T-helper 9 cell (primary cell): ENCODE results near the gene CATSPERZ.

ENCODE experiments used
- DNase-seq: peaks from one replicate; pipeline ENCODE4 v3.0.0-alpha.2; 2020

CATSPERZ gene

GRCh38 chr11:64342869-64343745 is 42.9 kb downstream of the CATSPERZ start:
- no peak for DNase-seq

- no peak for DNase-seq
These were observed 43.8 kb downstream of the CATSPERZ start for GRCh38 chr11:64343767-64344559.

- no peak for DNase-seq
These were observed 44.6 kb downstream of the CATSPERZ start for GRCh38 chr11:64344787-64345186.

- DNase-seq, result no peak
These were observed 47.2 kb downstream of the CATSPERZ start for GRCh38 chr11:64347193-64347867.

- no peak for DNase-seq
These were observed 48.3 kb downstream of the CATSPERZ start for GRCh38 chr11:64348383-64349024.

- no peak for DNase-seq
These were observed 48.8 kb downstream of the CATSPERZ start for GRCh38 chr11:64349025-64349387.

- DNase-seq, result no peak
These were observed 49.2 kb downstream of the CATSPERZ start for GRCh38 chr11:64349404-64349803.

GRCh38 chr11:64351136-64351631 is 51.0 kb downstream of the CATSPERZ start:
- DNase-seq, result no peak

GRCh38 chr11:64352099-64352994 is 52.2 kb downstream of the CATSPERZ start:
- DNase-seq, result no peak

GRCh38 chr11:64352995-64353714 is 53.0 kb downstream of the CATSPERZ start:
- no peak for DNase-seq

GRCh38 chr11:64353715-64354506 is 53.8 kb downstream of the CATSPERZ start:
- no peak for DNase-seq
